Measurements from ENCODE around the gene C14orf93.
A peak's percentile ranks its signal among the peaks of the same experiment; 100 is the strongest.

C14orf93 gene

GRCh38 chr14:23009939-23010726, at the start of gene C14orf93:
C14orf93 (minus strand) TSS chr14:23010143; CDS start chr14:22999023, 11,120 bp downstream.
- DNase-seq, result peak; percentile 89

- no peak for DNase-seq
Measured at GRCh38 chr14:23058654-23059504, 48.9 kb upstream of the C14orf93 start.

- peak; percentile 92 for DNase-seq
Measured at GRCh38 chr14:23057757-23058653, 48.1 kb upstream of the C14orf93 start.

GRCh38 chr14:23056956-23057756, 47.2 kb upstream of the C14orf93 start, which contains the start of gene CDH24:
CDH24 (minus strand) TSS chr14:23057520; CDS start chr14:23055733, 1,787 bp downstream.
- DNase-seq, result peak; percentile 90

- peak; percentile 91 for DNase-seq
Measured at GRCh38 chr14:23056145-23056955, 46.4 kb upstream of the C14orf93 start.

- DNase-seq, result no peak
Measured at GRCh38 chr14:23055621-23056144, 45.7 kb upstream of the C14orf93 start.

GRCh38 chr14:23055147-23055550, 45.2 kb upstream of the C14orf93 start:
- no peak for DNase-seq

GRCh38 chr14:23054000-23054811, 44.3 kb upstream of the C14orf93 start:
- peak; percentile 65 for DNase-seq

GRCh38 chr14:23053426-23053825, 43.5 kb upstream of the C14orf93 start:
- no peak for DNase-seq

- DNase-seq, result no peak
Measured at GRCh38 chr14:23052671-23053070, 42.7 kb upstream of the C14orf93 start.

- no peak for DNase-seq
Measured at GRCh38 chr14:23052182-23052623, 42.3 kb upstream of the C14orf93 start.

- DNase-seq, result no peak
Measured at GRCh38 chr14:23051141-23052057, 41.5 kb upstream of the C14orf93 start.

- no peak for DNase-seq
Measured at GRCh38 chr14:23049011-23049410, 39.1 kb upstream of the C14orf93 start.

- DNase-seq, result no peak
Measured at GRCh38 chr14:23047751-23048693, 38.1 kb upstream of the C14orf93 start.

- no peak for DNase-seq
Measured at GRCh38 chr14:23047034-23047634, 37.2 kb upstream of the C14orf93 start.

- no peak for DNase-seq
Measured at GRCh38 chr14:23045419-23046357, 35.7 kb upstream of the C14orf93 start.
